BLaER1 (cell line): Measurements from ENCODE around the gene GATAD2B.

Experiments
- H3K27ac ChIP-seq: shearing (Covaris generic); formaldehyde crosslinking; 2 replicates; pipeline ENCODE4 v1.8.1; 2022
- H3K27me3 ChIP-seq: shearing (Covaris generic); formaldehyde crosslinking; 2 replicates; pipeline ENCODE4 v1.8.1; 2022
- H3K36me3 ChIP-seq: shearing (Covaris generic); formaldehyde crosslinking; 2 replicates; pipeline ENCODE4 v1.8.1; 2022
- H3K4me1 ChIP-seq: shearing (Covaris generic); formaldehyde crosslinking; 2 replicates; pipeline ENCODE4 v1.8.1; 2022
- H3K4me2 ChIP-seq: shearing (Covaris generic); formaldehyde crosslinking; 2 replicates; pipeline ENCODE4 v1.8.1; 2022
- H3K4me3 ChIP-seq: shearing (Covaris generic); formaldehyde crosslinking; 2 replicates; pipeline ENCODE4 v1.8.1; 2022
- H3K9ac ChIP-seq: shearing (Covaris generic); formaldehyde crosslinking; 2 replicates; pipeline ENCODE4 v1.8.1; 2022
- H3K9me3 ChIP-seq: shearing (Covaris generic); formaldehyde crosslinking; 2 replicates; pipeline ENCODE4 v1.8.1; 2022
- H4K20me1 ChIP-seq: shearing (Covaris generic); formaldehyde crosslinking; 2 replicates; pipeline ENCODE4 v1.8.1; 2022
- Cebpa-rat ChIP-seq: shearing (Covaris generic); IDR thresholded peaks from 2 replicates; pipeline ENCODE4 v1.8.1; 2022

The GATAD2B gene

DNA sequence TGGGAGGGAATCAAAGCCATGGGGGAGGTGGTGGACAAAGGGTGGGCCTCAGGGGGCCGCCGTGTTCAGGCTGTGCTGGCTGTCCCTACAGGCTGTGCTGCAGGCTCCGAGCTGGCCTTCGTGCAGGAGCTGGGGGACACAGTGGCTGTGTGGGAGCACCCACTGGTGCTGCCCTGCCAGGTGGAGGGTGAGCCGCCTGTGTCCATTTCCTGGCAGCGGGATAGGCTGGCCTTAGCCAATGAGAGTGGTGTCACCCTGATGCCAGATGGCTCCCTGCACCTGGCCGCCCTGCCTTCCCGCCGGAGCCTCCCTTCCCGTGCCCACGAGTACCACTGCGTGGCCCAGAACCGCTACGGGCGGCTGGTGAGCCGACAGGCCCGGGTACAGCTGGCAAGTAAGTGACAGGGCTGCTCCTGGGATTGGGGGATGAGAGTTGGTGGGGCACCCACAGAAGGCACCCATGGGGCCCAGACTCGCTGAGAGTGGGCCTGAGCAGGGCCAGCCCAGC lies 127.4 kb downstream of the GATAD2B start:
- Histone ChIP-seq H4K20me1 (no peaks in the 10 kb centered on the region), H3K9ac (0 out of 2 replicates have a peak overlapping the region, but pooled peaks have one; percentile 51), H3K4me3 (no peak overlapping the region), H3K4me1 (peaks cover 73% of the 10 kb centered on the region), H3K9me3 (no peaks in the 10 kb centered on the region), H3K36me3 (peaks cover 7% of the 10 kb centered on the region; the same call in 1 of the 2 replicates), H3K27me3 (no peaks in the 10 kb centered on the region), H3K4me2 (peak overlapping the region; percentile 31; the same call in 1 of the 2 replicates), H3K27ac (peak overlapping the region; percentile 60)
- no peak for TF ChIP-seq Cebpa-rat

DNA sequence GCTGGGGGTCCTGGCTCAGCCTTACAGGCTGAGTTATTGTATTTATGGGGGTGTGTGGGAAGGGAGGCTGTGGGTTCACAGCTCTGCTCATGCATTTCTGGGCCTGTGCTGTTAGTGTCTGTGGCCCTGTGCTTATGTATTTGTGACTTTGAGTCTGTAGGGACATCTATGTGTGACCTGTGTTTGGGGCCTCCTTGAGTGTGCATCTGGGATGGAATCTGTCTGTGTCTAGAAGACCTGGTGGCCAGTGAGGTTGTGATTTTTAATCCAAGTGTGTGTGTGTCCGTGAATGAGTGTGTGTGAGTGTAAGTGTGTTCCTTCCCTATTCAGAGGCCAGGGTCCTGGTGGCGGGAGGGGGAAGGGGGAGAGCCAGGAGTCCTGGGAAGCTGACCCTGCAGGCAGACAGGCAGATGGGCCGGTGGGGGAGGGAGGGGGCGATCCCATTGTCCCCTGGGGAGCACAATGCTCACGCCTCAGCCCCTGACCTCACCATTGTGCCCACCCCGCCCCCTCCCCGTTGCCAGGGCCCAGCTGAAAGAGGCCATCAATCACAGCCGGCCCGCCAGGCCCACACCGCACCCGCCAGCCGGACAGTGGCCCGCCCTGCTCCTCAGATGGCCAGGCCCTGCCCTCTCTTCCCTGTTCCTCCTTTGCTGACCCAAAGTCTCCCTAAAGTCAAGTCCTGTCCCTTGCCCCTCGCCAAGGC lies 128.0 kb downstream of the GATAD2B start:
- H3K9me3 ChIP-seq = no peaks in the 10 kb centered on the region
- H3K4me3 ChIP-seq = no peak overlapping the region
- peaks cover 4% of the 10 kb centered on the region; the same call in 1 of the 2 replicates for H3K36me3 ChIP-seq
- H3K9ac ChIP-seq = peak overlapping the region; percentile 51; the same call in 1 of the 2 replicates
- H4K20me1 ChIP-seq = no peaks in the 10 kb centered on the region
- H3K27ac ChIP-seq = peak overlapping the region; percentile 60
- TF ChIP-seq Cebpa-rat = no peak
- no peaks in the 10 kb centered on the region for H3K27me3 ChIP-seq
- peak overlapping the region; percentile 31 for H3K4me2 ChIP-seq
- H3K4me1 ChIP-seq = peaks cover 79% of the 10 kb centered on the region

DNA sequence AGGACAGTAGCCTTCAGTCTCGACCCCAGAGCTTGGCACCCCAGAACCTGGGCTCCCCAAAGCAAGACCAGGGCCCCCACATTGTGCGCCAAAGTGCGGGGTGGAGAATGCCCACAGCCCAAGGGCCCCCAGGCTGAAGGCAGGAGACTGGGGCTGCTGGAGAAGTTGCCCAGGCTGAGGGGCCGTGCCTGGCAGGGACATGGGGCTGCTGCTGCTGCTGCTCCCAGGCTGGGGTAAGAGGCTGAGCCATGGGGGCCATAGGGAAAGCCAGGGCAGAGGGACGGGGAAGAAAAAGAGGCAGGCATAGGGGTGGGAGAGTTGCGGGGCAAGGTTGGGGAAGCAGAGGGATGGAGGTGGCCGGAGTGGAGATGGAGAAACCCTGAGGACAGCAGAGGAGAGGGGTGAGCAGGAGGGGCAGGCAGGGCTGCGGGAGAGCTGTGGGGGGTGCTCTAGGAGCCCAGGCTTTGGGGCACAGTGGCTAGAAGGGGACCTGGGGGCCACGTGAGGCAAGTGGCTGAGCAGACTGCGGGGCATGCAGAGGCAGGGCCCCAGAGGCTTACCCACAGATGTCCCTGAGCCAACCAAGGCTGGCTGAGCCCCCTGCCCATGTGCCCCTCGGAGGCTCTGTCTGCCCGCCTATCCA lies 128.7 kb downstream of the GATAD2B start:
- Histone ChIP-seq H3K4me3 (no peak overlapping the region), H3K36me3 (no peaks in the 10 kb centered on the region), H3K9me3 (no peaks in the 10 kb centered on the region), H3K4me1 (peaks cover 86% of the 10 kb centered on the region), H3K27me3 (no peaks in the 10 kb centered on the region), H3K27ac (peak overlapping the region; percentile 60), H3K4me2 (peak overlapping the region; percentile 31), H3K9ac (0 out of 2 replicates have a peak overlapping the region, but pooled peaks have one; percentile 51), H4K20me1 (no peaks in the 10 kb centered on the region)
- no peak for TF ChIP-seq Cebpa-rat

GRCh38 chr1:153793261-153793972 lies 129.4 kb downstream of the GATAD2B start:
- H3K4me2 ChIP-seq = no peak overlapping the region
- H3K9ac ChIP-seq = no peak overlapping the region
- H3K4me1 ChIP-seq = peaks cover 92% of the 10 kb centered on the region

GRCh38 chr1:153792631-153793041 lies 130.1 kb downstream of the GATAD2B start:
- Histone ChIP-seq H3K4me1 (peaks cover 88% of the 10 kb centered on the region), H3K36me3 (no peaks in the 10 kb centered on the region), H3K4me3 (no peak overlapping the region), H3K9me3 (no peaks in the 10 kb centered on the region), H3K27me3 (no peaks in the 10 kb centered on the region), H3K9ac (no peak overlapping the region), H3K4me2 (0 out of 2 replicates have a peak overlapping the region, but pooled peaks have one; percentile 84), H3K27ac (peak overlapping the region; percentile 60; the same call in 1 of the 2 replicates), H4K20me1 (no peaks in the 10 kb centered on the region)
- no peak for TF ChIP-seq Cebpa-rat

More at GRCh38 chr1:153793261-153793972, 129.4 kb downstream of the GATAD2B start:
- H3K27ac ChIP-seq = peak overlapping the region; percentile 60; the same call in 1 of the 2 replicates
- no peaks in the 10 kb centered on the region for H3K36me3 ChIP-seq
- H3K27me3 ChIP-seq = no peaks in the 10 kb centered on the region
- H3K4me3 ChIP-seq = no peak overlapping the region
- no peak for TF ChIP-seq Cebpa-rat
- H4K20me1 ChIP-seq = no peaks in the 10 kb centered on the region
- H3K9me3 ChIP-seq = no peaks in the 10 kb centered on the region

DNA sequence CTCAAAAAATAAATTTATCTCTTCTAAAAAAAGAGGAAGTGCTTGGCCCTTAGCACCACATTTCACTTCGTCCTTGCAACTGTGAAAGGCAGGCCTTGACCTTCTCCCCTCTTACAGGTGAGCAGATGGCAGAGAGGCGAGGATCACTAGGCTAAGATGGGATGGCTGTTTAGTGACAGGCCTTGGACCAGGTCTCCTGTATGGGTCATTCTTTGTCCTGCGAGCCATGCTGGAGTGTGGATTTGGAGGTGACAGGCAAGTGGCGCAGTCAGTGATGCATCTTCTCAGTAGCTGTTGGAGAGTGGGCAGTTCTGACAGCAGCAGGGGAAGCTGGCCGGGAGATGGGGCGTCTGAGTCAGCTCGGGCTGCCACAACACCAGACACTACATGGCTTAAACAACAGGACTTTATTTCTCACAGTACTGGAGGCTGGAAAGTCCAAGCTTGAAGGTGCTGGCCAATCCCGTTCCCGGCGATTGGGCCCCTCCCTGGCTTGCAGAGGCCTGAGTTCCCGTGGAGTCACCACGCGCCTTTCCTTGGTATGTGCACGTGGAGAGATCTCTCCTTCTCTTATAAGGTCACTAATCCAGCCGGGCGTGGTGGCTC lies 131.0 kb downstream of the GATAD2B start:
- Histone ChIP-seq H3K9ac (peak overlapping the region; percentile 52; the same call in 1 of the 2 replicates), H4K20me1 (no peaks in the 10 kb centered on the region), H3K36me3 (no peaks in the 10 kb centered on the region), H3K27me3 (no peaks in the 10 kb centered on the region), H3K4me3 (no peak overlapping the region), H3K27ac (peak overlapping the region; percentile 83), H3K9me3 (no peaks in the 10 kb centered on the region), H3K4me2 (peak overlapping the region; percentile 84), H3K4me1 (peaks cover 80% of the 10 kb centered on the region)
- TF ChIP-seq Cebpa-rat = no peak

- peak overlapping the region; percentile 83 for H3K27ac ChIP-seq
- no peaks in the 10 kb centered on the region for H4K20me1 ChIP-seq
- no peak overlapping the region for H3K4me3 ChIP-seq
- H3K4me2 ChIP-seq = peak overlapping the region; percentile 84
- TF ChIP-seq Cebpa-rat = peak; percentile 96
- no peaks in the 10 kb centered on the region for H3K36me3 ChIP-seq
- peak overlapping the region; percentile 67 for H3K9ac ChIP-seq
- peaks cover 75% of the 10 kb centered on the region for H3K4me1 ChIP-seq
- H3K27me3 ChIP-seq = no peaks in the 10 kb centered on the region
- H3K9me3 ChIP-seq = 0 out of 2 replicates have a peak, but pooled peaks cover 4% of the 10 kb centered on the region
Measured at GRCh38 chr1:153790966-153791647, 131.7 kb downstream of the GATAD2B start.

GRCh38 chr1:153790313-153790965 lies 132.3 kb downstream of the GATAD2B start:
- H3K27ac ChIP-seq = peak overlapping the region; percentile 83
- no peaks in the 10 kb centered on the region for H4K20me1 ChIP-seq
- no peak overlapping the region for H3K4me3 ChIP-seq
- H3K27me3 ChIP-seq = no peaks in the 10 kb centered on the region
- peaks cover 73% of the 10 kb centered on the region for H3K4me1 ChIP-seq
- no peak for TF ChIP-seq Cebpa-rat
- peak overlapping the region; percentile 84 for H3K4me2 ChIP-seq
- H3K36me3 ChIP-seq = no peaks in the 10 kb centered on the region
- peak overlapping the region; percentile 67 for H3K9ac ChIP-seq
- H3K9me3 ChIP-seq = 0 out of 2 replicates have a peak, but pooled peaks cover 5% of the 10 kb centered on the region
